SK-MEL-5 (cell line): ENCODE data around the gene OSBPL1A. TPM values are rescaled to one million over a fixed set of nuclear protein-coding genes. Genes with fewer than 3 reads are reported as not detected.
"Not testable (repeated sequence)": the region's sequence is repeated elsewhere in the genome, so short reads cannot be mapped to it uniquely, and the experiment has no call there.

ENCODE experiments used
- DNase-seq: peaks from one replicate; pipeline ENCODE4 v3.0.0-alpha.2; 2016; ENCODE audit warnings: low read depth, low spot score
- in situ Hi-C: cut with HindIII; loops from 2 replicates; pipeline ENCODE4 v1.10.0; 2016; ENCODE audit warnings: low sequenced_read_pairs, high pct_unique_total_duplicates, low pct_unique_long_range_greater_than_20kb
- total RNA-seq: library from RNA; depleted of rRNA; stranded (reverse); fragments of >200 nt; shearing (Covaris generic); gene quantifications from 2 replicates; pipeline ENCODE4 v1.2.3, GENCODE V29; 2014

OSBPL1A gene
- total RNA-seq, 1 experiment from 2014 or later, result 84.7 TPM

DNA sequence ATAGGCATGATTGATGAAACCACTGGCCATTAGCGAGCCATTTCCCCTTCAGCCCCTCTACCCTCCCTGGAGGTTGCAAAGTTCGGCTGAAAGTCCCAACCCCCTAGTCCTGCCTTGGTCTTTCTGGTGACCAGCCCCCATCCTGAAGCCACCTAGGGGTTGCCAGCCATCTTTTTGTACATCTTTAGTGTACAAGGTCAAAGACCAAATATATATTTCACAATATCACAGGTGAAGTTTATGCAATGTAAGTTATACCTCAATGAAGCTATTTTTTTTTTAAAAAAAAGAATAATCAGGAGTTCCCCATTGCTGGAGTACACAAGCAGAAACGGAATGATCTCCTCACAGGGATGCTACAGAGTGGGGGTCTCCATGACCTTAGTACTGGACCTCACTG lies 31.3 kb downstream of the OSBPL1A start:
- no peak for DNase-seq
- in situ Hi-C loops, result no loop called here

DNA sequence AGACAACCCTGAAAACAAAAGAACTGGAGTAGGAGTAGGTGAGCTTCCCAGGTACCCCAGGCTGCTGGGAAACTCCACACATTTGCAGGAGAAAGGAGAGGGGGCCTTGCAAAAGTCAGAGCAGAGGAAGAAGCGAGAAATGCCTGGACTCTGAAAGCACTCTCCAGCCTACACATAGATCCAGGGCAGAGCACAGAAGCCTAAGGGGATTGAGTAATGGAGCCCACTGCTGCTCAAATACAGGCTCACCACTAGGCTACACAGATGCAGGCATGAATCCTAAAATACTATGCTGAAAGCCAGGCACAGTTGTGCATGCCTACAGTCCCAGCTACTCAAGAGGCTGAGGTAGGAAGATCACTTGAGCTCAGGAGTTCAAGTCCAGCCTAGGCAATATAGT lies 33.4 kb downstream of the OSBPL1A start:
- in situ Hi-C loops, result no loop called here
- DNase-seq, result no peak

DNA sequence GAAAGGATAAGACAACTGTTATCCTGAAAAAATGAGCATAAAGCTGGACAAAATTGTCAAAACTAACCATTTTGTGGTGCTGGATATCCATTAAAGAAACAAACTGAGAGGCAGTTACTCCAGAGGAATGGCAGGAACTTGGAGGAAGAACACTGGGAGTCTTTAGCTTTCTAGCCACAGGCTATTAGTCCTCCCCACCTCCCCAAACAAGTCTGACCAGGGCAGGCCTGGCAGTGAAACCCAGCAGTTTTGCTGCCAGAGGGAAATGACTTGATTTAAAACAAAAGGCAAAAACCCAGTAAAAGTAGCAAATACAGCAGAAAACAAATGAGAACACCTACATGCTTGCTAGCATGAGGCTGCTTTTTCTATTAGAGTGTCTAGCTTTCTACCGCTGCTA lies 34.9 kb downstream of the OSBPL1A start:
- in situ Hi-C loops, result no loop called here

DNA sequence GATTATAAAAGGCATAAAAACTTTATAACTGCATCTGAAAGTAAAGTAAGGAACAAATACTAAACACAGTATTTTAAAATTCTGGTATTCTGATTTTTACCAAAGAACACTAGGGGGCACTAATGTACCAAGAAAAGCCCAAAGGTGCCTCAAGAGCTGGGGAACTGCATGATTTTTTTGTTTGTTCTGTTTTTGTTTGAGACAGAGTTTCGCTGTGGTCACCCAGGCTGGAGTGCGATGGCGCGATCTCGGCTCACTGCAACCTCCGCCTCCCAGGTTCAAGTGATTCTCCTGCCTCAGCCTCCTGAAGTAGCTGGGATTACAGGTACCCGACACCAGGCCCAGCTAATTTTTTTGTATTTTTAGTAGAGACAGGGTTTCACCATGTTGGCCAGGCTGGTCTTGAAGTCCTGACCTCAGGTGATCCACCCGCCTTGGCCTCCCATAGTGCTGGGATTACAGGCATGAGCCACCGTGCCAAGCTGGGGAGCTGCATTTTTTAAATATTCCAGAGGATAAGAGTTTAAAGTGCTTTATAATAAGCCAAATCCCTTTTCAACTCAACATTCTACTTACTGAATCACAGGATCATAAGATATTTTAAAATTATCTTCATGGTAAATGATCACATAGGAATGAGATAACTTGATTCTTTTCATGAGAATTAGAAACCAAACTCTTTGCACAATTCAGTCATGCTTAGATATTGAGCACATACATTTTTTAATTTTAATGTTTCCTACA lies 37.7 kb downstream of the OSBPL1A start:
- in situ Hi-C loops, result not testable (repeated sequence)
- peak; percentile 72 for DNase-seq

More for the DNA sequence above, 34.9 kb downstream of the OSBPL1A start:
- DNase-seq, result peak; percentile 52

DNA sequence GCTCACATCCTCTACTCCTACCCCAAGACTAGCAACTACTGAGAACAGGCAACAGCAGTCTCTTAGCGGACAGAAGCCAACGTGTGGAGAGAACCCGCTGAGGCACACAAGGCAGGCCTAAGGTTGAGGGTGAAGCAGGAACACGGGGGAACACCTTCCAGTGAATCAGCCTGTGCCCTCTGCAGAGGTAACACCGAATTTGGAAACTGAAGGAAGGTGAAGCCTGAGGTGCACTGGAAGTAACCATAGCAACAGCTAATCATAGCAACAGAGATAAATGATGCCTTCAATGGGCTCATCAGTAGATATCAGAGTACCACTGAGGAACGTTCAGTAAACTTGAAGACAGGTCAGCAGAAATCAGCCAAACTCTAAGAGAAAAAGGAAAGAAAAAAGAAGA lies 43.3 kb downstream of the OSBPL1A start:
- in situ Hi-C loops, result no loop called here
- no peak for DNase-seq

DNA sequence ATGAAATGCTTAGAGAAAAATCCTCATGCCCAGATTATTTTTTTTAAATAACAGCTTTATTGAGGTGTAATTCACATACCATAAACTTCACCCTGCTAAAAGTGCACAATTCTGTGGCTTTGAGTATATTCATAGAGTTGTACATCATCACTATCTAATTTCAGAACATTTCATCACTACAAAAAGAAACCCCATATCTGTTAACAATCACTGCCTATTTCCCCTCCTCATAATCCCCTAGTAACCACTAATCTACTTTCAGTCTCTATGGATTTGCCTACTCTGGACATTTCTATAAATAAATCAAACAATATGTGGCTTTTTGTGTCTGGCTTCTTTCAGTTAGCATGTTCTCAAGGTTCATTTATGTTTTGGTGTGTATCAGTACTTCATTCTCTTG lies 51.4 kb downstream of the OSBPL1A start:
- in situ Hi-C loops, result no loop called here
- DNase-seq, result no peak

DNA sequence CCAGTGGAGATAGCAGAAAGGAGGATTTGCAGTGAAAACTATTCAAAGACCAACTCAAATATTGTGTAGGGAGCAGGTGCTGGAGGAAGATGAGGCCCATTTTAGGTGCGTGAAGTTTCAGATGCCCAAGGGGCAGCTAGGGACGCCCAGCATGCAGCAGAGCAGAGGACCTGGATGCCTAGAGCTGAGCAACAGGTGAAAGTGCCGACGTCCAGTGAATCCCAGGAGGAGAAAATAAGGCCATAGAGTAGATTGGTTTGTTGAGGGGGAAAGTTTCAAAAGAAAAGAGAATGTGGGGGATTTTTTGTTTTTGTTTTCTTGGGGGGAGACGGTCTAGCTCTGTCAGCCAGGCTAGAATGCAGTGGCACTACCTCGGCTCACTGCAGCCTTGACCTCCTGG lies 53.1 kb downstream of the OSBPL1A start:
- DNase-seq, result no peak
- in situ Hi-C loops, result no loop called here

DNA sequence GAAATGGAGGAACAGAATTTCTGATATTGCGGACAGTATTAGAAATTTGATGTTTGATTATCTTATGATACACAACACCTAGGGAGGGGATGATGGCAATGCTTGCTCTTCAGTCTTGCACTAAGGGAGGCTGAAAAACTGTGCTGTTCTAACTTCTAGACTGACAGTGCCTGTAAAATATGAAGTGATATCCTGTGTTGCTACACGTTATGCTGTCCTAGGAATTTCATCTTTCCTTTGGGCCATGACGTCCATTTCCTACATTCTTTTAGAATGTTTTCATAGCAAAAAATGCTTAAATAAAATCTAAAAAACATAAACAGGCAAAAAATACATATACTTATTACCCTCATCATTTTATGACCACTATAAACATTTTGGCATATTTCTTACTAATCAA lies 55.3 kb downstream of the OSBPL1A start:
- in situ Hi-C loops, result no loop called here
- no peak for DNase-seq

DNA sequence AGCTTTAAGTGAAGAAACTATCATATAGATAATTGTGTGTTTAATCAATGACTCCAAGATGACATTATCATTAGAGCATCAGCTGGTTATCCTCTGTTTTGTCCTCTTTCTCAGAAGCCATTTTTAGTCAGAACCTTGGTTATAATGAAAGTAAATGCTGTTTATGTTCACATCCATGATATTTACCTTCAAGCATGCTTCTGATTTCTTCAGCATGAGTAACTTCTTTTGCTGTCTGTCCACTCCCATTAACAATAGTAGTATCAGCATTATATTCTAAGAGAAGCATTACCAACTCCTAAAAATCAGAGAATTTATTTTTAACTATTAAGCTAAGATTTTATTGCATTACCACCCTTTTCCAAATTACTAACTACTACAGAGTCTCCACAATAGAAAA lies 56.3 kb downstream of the OSBPL1A start:
- DNase-seq, result no peak
- in situ Hi-C loops, result no loop called here

DNA sequence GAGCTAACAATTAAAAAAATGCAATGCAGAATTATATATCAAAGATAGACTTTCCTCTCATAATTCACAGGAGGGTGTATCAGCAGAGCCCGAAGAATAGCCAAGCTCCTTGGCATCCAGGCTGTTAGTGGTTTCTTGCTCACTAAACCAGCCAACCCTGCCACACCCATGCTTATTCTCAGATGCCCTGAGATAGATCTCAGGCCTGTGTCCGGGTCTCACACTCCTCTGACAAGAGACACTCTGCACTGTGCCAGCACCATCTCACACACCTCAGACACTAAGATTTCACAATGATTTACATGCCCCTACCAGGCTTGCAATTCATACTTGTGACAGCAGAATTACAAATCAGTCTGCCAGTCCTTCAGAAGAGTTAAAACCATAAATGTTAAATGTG lies 64.5 kb downstream of the OSBPL1A start:
- in situ Hi-C loops, result no loop called here
- no peak for DNase-seq

DNA sequence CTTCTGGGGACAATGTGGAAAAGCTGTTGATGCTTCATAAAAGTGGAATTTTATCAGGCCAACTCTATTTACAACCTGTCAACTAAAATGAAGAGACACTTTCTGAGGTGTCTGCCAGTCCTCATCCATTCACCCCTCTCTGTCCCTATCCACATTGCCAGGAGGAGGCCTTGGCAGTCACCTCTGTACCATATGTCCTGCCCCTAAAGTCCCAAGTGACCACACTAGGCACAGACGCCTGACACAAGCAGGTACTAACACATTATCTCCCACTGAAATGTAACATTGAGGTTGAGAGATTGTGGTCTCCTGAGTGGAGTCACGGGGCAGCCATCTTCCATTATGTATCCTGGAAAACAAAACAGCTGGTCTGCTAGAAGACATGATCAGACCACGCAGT lies 71.4 kb downstream of the OSBPL1A start:
- in situ Hi-C loops, result no loop called here
- no peak for DNase-seq

DNA sequence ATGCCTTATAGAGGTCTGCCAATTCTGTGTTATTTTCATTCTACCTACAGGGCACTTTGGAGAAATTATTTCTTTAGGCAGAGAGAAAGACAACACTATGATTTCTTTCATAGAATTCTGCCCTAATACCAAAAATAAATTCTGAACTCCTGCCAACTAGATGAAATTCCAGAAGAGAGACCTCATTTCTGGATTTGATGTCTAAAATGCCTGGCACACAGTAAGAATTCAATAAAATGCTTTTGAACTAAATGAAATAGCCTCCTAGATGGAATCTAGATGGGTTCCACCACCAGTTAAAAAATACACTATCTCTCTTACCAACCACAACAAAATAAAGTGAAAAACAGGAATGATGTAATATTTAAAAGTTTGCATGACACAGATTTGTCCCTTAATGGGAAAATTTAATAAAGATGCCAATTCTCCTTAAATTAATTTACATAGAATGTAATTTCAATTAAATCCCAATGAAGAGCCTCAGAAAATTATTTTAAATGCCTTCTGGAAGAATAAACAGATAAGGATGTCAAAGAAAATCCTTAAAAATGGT lies 75.0 kb downstream of the OSBPL1A start:
- peak; percentile 10 for DNase-seq
- in situ Hi-C loops, result no loop called here

DNA sequence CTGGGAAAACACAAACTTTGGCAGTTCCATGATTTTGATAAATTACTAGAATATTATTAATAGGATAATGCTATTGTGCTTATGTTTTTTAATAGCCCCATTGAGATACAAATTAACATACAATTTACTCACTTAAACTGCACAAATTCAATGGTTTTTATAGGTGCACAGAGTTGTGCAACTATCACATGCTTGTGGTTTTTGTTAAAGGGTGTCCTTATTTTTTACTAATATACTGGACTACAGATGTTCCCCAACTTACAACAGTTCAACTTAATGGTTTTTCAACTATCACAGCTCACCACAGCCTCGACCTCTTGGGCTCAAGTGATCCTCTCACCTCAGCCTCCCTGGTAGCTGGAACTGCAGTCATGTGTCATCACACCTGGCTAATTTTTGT lies 76.6 kb downstream of the OSBPL1A start:
- DNase-seq, result no peak
- in situ Hi-C loops, result no loop called here

DNA sequence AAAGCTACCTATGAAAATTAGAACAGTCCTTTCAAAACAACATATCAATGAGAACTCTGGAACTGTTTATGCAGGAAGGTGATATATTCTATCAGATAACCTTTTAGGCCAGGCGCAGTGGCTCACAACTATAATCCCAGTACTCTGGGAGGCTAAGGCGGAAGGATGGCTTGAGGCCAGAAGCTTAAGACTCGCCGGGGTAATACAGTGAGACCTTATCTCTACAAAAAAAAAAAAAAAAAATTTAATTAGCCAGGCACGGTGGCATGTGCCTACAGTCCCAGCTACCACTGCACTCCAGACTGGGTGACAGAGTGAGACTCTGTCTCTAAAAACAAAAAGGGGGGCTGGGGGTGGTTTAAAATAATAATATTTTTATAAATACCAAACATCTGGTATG lies 77.9 kb downstream of the OSBPL1A start:
- no peak for DNase-seq
- in situ Hi-C loops, result no loop called here

DNA sequence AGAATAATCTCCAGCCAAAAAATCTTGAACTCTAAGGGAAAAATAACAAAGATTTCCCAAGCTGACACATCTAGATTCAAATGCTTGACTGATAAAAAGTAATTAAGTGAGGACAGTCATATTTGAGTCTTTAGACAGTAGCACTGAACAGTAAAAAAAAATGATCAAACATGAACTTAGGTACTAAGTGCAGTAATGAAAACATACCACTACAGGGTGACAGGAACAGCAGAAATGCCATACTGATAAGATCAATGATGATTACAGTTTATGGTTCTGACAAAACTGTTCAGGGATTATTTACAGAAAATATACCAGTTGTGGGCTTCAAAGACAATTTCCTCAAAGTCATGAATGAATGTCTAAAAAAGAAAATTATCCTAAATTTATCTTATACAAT lies 80.3 kb downstream of the OSBPL1A start:
- in situ Hi-C loops, result no loop called here

DNA sequence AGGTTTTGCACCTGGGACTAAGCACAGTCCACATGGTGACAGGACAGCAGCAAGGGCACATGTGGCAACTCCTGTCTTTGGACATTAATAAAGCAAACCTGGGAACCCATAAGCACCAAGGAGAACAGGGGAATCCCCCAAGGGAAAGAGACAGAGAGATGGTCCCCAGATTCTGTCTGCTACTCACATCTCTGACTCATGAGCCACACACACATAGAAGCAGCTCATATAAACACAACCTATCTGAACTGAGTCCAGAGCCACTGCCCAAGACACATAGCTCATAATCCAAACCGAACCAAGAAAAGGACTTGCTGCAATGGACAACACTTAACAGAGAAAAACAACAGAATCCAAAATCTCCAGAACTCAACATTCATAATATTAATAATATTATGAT lies 82.5 kb downstream of the OSBPL1A start:
- no peak for DNase-seq
- in situ Hi-C loops, result no loop called here

More for the DNA sequence above, 80.3 kb downstream of the OSBPL1A start:
- DNase-seq, result no peak

DNA sequence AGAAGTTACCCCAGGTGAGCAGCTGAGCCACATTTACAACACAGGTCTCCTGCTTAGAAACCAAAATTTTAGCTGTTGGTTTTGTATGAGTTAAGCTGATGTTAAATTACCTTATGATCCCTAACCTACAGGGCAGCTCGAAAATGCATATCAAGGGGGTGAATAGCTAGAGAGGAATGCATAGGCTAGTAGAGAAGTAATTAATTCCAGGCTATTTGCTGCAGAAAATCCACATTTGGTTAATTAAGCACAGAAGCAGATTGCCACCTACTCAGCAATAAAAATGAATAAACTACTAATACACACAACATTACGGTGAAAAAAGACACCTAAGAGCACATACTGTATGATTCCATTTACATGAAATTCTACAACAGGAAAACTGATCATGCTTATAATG lies 91.4 kb downstream of the OSBPL1A start:
- in situ Hi-C loops, result no loop called here
- DNase-seq, result no peak

DNA sequence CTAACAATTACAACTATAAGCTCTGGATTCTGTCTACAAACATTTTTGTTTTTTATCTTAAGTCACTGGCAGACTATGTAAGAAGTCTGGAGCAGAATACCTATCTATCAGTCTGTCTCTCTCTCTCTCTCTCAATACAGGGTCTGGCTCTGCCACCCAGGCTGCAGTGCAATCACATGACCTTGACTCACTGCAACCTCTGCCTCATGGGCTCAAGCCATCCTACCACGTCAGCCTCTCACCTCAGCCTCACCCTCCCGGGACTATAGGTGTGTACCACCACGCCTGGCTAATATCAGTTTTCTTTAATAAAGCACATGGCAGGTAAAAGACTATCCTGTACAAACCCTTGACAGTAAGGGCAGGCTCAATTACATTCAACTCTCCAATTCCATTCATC lies 96.9 kb downstream of the OSBPL1A start:
- peak; percentile 9 for DNase-seq
- in situ Hi-C loops, result no loop called here

DNA sequence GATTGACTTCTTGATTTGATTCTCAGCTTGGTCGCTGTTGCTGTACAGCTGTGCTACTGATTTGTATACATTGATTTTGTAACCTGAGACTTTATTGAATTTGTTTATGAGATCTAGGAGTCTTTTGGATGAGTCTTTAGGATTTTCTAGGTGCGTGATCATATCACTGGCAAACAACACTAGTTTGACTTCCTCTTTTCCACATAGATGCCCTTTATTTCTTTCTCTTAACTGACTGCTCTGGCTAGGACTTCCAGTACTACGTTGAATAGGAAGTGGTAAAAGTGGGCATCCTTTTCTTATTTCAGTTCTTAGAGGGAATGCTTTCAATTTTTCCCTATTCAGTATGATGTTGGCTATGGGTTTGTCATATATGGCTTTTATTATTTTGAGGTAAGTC lies 101.3 kb downstream of the OSBPL1A start:
- no peak for DNase-seq
- in situ Hi-C loops, result no loop called here

DNA sequence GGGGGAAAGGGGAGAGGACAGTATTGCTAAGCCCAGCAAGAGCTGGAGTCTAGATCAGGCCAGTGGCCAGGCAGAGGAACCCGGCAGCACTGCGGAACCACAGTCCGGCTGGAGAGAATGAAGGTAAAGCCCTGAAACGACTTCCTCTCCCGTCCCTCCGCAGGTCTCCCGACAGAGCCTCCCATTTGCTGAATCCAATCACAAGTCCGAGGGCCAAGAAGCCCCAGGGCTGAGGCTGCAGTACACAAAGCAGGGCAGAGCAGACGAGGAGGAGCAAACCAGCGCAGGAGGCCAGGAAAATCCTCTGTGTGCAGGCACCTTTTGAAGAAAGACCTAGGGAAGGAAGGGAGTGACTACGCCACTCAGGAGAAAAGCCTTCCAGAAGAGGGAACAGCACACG lies 104.4 kb downstream of the OSBPL1A start:
- DNase-seq, result no peak
- in situ Hi-C loops, result no loop called here
